Measurements from ENCODE around the gene GRPEL1.

DNA sequence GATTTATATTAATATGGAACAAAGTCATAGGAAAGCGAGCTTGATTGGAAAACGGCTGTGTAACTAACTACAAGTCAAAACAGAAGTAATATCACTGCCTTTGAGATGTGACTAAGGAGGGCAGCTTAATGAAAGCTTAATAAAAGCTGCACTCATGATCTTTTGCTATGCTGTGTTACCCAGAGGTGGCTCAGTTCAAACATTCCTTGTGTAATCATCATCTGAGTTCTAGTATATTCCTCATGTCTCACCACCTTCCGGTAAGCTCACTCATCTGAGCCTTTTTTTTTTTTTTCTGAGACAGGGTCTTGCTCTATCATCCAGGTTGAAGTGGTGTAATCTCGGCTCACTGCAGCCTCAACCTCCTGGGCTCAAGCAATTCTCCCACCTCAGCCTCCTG lies 5.0 kb downstream of the GRPEL1 start:
- TF ChIP-seq, protein P1, sequence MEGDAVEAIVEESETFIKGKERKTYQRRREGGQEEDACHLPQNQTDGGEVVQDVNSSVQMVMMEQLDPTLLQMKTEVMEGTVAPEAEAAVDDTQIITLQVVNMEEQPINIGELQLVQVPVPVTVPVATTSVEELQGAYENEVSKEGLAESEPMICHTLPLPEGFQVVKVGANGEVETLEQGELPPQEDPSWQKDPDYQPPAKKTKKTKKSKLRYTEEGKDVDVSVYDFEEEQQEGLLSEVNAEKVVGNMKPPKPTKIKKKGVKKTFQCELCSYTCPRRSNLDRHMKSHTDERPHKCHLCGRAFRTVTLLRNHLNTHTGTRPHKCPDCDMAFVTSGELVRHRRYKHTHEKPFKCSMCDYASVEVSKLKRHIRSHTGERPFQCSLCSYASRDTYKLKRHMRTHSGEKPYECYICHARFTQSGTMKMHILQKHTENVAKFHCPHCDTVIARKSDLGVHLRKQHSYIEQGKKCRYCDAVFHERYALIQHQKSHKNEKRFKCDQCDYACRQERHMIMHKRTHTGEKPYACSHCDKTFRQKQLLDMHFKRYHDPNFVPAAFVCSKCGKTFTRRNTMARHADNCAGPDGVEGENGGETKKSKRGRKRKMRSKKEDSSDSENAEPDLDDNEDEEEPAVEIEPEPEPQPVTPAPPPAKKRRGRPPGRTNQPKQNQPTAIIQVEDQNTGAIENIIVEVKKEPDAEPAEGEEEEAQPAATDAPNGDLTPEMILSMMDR (conservative IDR thresholded peaks at IDR 0.05) = no peak
- TF ChIP-seq ZFX (IDR thresholded peaks at IDR 0.05) = no peak

All from C4-2B (cell line).